K562 (cell line): ENCODE results near the gene TMC2. TPM values are rescaled to one million over a fixed set of nuclear protein-coding genes. Genes with fewer than 3 reads are reported as not detected.
A peak's percentile ranks its signal among the peaks of the same experiment; 100 is the strongest.

ENCODE experiments used
- CAMTA2 ChIP-seq: fragments of 250-450 bp; sonication (Bioruptor Pico); conservative IDR thresholded peaks from 2 replicates; pipeline ENCODE4 v1.5.1; 2022
- CCNT2 ChIP-seq: IDR thresholded peaks from 2 replicates; pipeline ENCODE4 v1.6.1; 2011; ENCODE audit warnings: borderline replicate concordance, low read depth, mild to moderate bottlenecking, moderate library complexity, mixed read lengths, low read length; ENCODE audit not compliant: insufficient read length; ENCODE audit errors: extremely low read depth
- EZH2 ChIP-seq: IDR thresholded peaks from 2 replicates; pipeline ENCODE4 v1.6.1; 2012; ENCODE audit warnings: low read depth, mild to moderate bottlenecking, inconsistent platforms, low read length, borderline replicate concordance
- GABPB1 ChIP-seq: sonication (generic); formaldehyde crosslinking; IDR thresholded peaks from 2 replicates; pipeline ENCODE4 v1.8.0; 2022; ENCODE audit warnings: mild to moderate bottlenecking, missing genetic modification reagents
- MECOM ChIP-seq: fragments of 250-450 bp; sonication (Bioruptor Pico); IDR thresholded peaks from 2 replicates; pipeline ENCODE4 v1.8.0; 2022; ENCODE audit warnings: inconsistent platforms
- POLR2A ChIP-seq: fragments of 450-650 bp; conservative IDR thresholded peaks from 2 replicates; pipeline ENCODE4 v1.6.1; 2016
- PTBP1 ChIP-seq: fragments of 200-400 bp; formaldehyde crosslinking; IDR thresholded peaks from 2 replicates; pipeline ENCODE4 v1.6.1; 2017; ENCODE audit warnings: low read depth, low read length
- RBM25 ChIP-seq: fragments of 200-400 bp; formaldehyde crosslinking; IDR thresholded peaks from 2 replicates; pipeline ENCODE4 v1.6.1; 2018; ENCODE audit warnings: low read length, low read depth, moderate library complexity; ENCODE audit not compliant: severe bottlenecking
- ZNF12 ChIP-seq: sonication (generic); formaldehyde crosslinking; IDR thresholded peaks from 2 replicates; pipeline ENCODE4 v1.4.0; 2020; ENCODE audit warnings: mild to moderate bottlenecking, missing genetic modification reagents
- ZNF592 ChIP-seq: fragments of 450-650 bp; IDR thresholded peaks from 2 replicates; pipeline ENCODE4 v1.6.1; 2017; ENCODE audit warnings: antibody characterized with exemption, mild to moderate bottlenecking
- polyA plus RNA-seq, 8 experiments: library from polyadenylated mRNA; depleted of rRNA in 4 of 8; stranded (reverse) in 5 of 8; unstranded in 3 of 8; fragments of >200 nt; fragmentation: Nextera tagmentation in 2 of 8; fragmentation: Illumina TruSeq in 1 of 8; extraction: Ambion mirVana in 2 of 8; extraction: Trizol in 1 of 8; gene quantifications; 2 replicates each; pipeline versions ENCODE4 v1.2.1 to v1.2.3, GENCODE V29; 2011 to 2014; ENCODE audit warnings: inconsistent platforms in 1 of 8, missing spikeins in 1 of 8
- total RNA-seq, 7 experiments: library from RNA; depleted of rRNA in 6 of 7; stranded (reverse); fragments of >200 nt in 6 of 7; fragmentation: Illumina TruSeq in 2 of 7; extraction: Trizol in 2 of 7; gene quantifications; 2 replicates each; pipeline versions ENCODE4 v1.2.1 to v1.2.3, GENCODE V29; 2011 to 2021; ENCODE audit warnings: low replicate concordance in 1 of 7
- TF ChIP-seq, protein P1 (sequence below): sonication (generic); formaldehyde crosslinking; IDR thresholded peaks from 2 replicates; pipeline ENCODE4 v1.8.0; 2022; ENCODE audit warnings: missing genetic modification reagents, mild to moderate bottlenecking, borderline replicate concordance
- TF ChIP-seq, protein P2 (sequence below): fragments of 250-450 bp; sonication (Bioruptor Pico); IDR thresholded peaks from 2 replicates; pipeline ENCODE4 v1.4.0; 2020; ENCODE audit warnings: mild to moderate bottlenecking, moderate library complexity
- TF ChIP-seq, protein P3 (sequence below): fragments of 250-450 bp; sonication (Bioruptor Pico); IDR thresholded peaks from 2 replicates; pipeline ENCODE4 v1.5.0; 2021; ENCODE audit warnings: mild to moderate bottlenecking, moderate library complexity

Gene TMC2
- total and polyA plus RNA-seq, 9 of the 15 experiments (the other 6 are each of a cell fraction or from before 2014, with no cell fraction given), result not detected

DNA sequence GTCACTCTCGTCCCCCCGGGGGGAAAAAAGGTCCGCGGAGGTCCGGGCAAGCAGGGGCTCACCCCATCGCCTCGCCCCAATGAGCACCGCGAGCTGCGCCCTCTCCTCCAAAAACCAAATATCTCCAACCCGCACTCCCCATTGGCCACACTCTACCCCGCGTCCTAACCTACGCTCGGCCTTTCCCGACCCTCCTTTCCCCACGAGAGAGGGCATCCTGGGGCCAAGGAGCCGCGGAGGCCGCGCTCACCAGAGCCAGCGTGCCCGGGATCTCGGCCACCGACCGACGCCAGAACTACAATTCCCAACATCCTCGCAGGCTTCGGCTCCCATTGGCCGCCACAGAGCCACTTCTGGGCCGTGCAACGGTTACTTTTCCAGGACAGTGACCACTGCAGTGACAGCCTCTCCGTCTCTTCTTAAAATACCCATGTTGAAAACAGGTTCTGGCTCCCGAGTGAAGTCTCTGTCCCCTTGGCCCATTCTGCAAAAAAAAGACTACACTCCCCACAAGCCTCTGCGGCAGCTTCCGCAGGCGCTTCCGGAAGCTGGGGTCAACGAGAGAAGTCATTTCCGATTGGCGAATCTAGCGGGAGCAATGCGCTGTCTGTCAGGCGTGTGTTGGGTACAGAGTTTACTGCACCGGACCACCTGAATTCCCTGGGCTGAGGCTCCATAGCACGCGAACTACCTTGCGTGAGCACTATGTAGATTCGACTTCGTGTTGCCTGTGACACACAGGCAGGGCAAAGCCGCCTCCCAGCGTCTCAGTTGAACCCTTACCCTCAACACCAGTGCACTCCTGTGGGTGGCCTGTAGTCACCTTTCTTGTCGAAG lies 27.5 kb upstream of the TMC2 start, which contains the start of gene ZNF343 (continued):
- TF ChIP-seq, protein P1, sequence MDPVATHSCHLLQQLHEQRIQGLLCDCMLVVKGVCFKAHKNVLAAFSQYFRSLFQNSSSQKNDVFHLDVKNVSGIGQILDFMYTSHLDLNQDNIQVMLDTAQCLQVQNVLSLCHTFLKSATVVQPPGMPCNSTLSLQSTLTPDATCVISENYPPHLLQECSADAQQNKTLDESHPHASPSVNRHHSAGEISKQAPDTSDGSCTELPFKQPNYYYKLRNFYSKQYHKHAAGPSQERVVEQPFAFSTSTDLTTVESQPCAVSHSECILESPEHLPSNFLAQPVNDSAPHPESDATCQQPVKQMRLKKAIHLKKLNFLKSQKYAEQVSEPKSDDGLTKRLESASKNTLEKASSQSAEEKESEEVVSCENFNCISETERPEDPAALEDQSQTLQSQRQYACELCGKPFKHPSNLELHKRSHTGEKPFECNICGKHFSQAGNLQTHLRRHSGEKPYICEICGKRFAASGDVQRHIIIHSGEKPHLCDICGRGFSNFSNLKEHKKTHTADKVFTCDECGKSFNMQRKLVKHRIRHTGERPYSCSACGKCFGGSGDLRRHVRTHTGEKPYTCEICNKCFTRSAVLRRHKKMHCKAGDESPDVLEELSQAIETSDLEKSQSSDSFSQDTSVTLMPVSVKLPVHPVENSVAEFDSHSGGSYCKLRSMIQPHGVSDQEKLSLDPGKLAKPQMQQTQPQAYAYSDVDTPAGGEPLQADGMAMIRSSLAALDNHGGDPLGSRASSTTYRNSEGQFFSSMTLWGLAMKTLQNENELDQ (CRISPR knock-in tag), result no peak; the same call in 1 of the 2 replicates
- TF ChIP-seq, protein P2, sequence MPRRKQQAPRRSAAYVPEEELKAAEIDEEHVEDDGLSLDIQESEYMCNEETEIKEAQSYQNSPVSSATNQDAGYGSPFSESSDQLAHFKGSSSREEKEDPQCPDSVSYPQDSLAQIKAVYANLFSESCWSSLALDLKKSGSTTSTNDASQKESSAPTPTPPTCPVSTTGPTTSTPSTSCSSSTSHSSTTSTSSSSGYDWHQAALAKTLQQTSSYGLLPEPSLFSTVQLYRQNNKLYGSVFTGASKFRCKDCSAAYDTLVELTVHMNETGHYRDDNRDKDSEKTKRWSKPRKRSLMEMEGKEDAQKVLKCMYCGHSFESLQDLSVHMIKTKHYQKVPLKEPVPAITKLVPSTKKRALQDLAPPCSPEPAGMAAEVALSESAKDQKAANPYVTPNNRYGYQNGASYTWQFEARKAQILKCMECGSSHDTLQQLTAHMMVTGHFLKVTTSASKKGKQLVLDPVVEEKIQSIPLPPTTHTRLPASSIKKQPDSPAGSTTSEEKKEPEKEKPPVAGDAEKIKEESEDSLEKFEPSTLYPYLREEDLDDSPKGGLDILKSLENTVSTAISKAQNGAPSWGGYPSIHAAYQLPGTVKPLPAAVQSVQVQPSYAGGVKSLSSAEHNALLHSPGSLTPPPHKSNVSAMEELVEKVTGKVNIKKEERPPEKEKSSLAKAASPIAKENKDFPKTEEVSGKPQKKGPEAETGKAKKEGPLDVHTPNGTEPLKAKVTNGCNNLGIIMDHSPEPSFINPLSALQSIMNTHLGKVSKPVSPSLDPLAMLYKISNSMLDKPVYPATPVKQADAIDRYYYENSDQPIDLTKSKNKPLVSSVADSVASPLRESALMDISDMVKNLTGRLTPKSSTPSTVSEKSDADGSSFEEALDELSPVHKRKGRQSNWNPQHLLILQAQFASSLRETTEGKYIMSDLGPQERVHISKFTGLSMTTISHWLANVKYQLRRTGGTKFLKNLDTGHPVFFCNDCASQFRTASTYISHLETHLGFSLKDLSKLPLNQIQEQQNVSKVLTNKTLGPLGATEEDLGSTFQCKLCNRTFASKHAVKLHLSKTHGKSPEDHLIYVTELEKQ (CRISPR knock-in tag), result no peak
- TF ChIP-seq RBM25 (no peak), GABPB1 (CRISPR knock-in tag) (peak; percentile 96), CCNT2 (no peak), ZNF592 (peak; percentile 31), POLR2A (peak; percentile 81), PTBP1 (no peak), MECOM (no peak), CAMTA2 (CRISPR knock-in tag) (no peak), ZNF12 (CRISPR knock-in tag) (peak; percentile 48; the same call in 1 of the 2 replicates), EZH2 (no peak)
- TF ChIP-seq, protein P3, sequence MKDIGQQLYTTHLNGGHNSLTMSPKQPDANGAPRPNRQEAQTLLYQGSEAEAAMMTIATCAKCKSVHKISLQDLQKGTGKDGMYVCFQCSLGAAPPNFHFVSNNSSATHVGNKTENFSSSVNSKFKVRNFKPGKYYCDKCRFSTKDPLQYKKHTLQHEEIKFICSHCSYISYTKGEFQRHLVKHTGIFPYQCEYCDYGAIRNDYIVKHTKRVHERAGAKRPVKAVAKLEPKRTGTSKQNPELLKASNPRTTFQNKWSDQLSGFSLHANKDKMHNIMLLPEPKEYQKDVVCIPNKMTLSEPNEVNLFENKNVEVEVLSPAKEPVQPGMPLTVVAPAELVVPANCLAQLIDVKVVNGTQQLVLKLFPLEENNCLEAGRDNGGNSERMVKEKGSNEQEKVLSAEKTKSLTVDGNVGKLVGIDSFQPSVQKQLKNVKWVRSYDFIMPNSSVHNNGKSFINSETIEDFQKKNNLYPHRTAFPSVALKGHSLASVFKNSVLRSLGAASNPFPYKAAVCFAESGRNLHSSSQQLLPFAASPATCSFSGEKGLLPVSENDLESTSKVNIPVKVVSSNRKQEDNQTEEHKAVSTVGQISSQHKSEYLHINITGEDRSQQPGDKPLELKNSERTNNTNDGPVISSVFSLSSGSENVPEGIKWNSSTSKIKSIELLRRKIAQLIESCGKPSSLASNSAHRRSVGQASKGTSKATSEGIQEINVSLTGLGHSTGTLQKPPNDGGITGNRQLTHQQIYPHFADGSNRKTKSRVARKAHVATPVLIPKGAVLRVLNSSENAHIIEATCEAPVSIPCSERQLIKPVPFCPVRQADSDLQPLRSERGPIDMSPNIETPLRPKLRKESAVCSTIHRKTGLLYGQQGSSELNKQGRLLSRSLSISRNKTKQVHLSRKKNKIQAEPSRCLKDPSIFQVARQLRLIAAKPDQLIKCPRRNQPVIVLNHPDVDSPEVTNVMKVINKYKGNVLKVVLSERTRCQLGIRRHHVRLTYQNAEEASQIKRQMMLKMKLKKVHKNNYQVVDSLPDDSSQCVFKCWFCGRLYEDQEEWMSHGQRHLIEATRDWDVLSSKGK (CRISPR knock-in tag), result no peak
